SJCRH30 (cell line): ENCODE results near the gene LAMA3. TPM values are rescaled to one million over a fixed set of nuclear protein-coding genes. Genes with fewer than 3 reads are reported as not detected.
"Not testable (repeated sequence)": the region's sequence is repeated elsewhere in the genome, so short reads cannot be mapped to it uniquely, and the experiment has no call there.

Source experiments
- DNase-seq, 2 experiments: peaks; one replicate each; pipeline ENCODE4 v3.0.0-alpha.2; 2015 to 2020
- H3K27ac ChIP-seq: fragments of 250-450 bp; sonication (Bioruptor Pico); 2 replicates; pipeline ENCODE4 v1.5.1; 2020; ENCODE audit warnings: mild to moderate bottlenecking, moderate library complexity
- H3K27me3 ChIP-seq: fragments of 250-450 bp; sonication (Bioruptor Pico); 2 replicates; pipeline ENCODE4 v1.5.1; 2020; ENCODE audit warnings: mild to moderate bottlenecking, moderate library complexity
- H3K36me3 ChIP-seq: fragments of 250-450 bp; sonication (Bioruptor Pico); 2 replicates; pipeline ENCODE4 v1.5.1; 2020; ENCODE audit warnings: mild to moderate bottlenecking, moderate library complexity
- H3K4me1 ChIP-seq: fragments of 250-450 bp; sonication (Bioruptor Pico); 2 replicates; pipeline ENCODE4 v1.5.1; 2020; ENCODE audit warnings: mild to moderate bottlenecking, moderate library complexity
- H3K4me3 ChIP-seq: fragments of 250-450 bp; sonication (Bioruptor Pico); 2 replicates; pipeline ENCODE4 v1.5.1; 2020; ENCODE audit warnings: mild to moderate bottlenecking, moderate library complexity
- H3K9me3 ChIP-seq: fragments of 250-450 bp; sonication (Bioruptor Pico); replicated peaks from 2 replicates; pipeline ENCODE4 v1.5.1; 2020; ENCODE audit warnings: mild to moderate bottlenecking, moderate library complexity
- total RNA-seq: library from RNA; depleted of rRNA; stranded (reverse); fragments of >200 nt; shearing (Covaris generic); gene quantifications from 2 replicates; pipeline ENCODE4 v1.2.3, GENCODE V29; 2014

Gene LAMA3
- total RNA-seq, 1 experiment from 2014 or later, result 0.04 TPM

GRCh38 chr18:23706971-23707640, 17.9 kb downstream of the LAMA3 start:
- no peak overlapping the region for H3K4me3 ChIP-seq
- no peaks in the 10 kb centered on the region for H3K27me3 ChIP-seq
- no peaks in the 10 kb centered on the region for H3K9me3 ChIP-seq
- no peak for DNase-seq
- H3K36me3 ChIP-seq, result no peaks in the 10 kb centered on the region
- H3K4me1 ChIP-seq, result no peaks in the 10 kb centered on the region
- no peak overlapping the region for H3K27ac ChIP-seq

DNA sequence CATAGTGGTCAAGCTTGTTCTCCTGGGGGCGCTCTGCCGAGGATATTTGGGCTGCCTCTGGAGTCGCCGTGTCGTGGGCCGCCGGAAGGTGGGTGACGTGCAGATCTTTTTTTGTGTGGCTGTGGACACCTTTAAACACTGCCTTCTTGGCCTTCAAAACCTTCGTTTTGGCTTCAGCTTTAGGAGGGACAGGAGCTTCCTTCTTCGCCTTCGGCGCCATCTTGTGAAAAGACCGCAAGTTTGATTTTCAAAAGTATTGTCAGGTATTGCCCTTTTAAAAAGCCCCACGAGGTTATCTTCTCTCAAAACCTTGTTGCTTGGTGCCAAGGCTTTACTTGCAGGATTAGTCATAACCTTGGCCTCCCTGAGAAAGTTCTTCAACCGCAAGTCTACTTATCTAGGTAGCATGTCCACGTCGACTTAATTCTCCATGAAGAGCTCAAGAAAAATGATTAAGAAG, 20.8 kb downstream of the LAMA3 start:
- no peak for DNase-seq
- Histone ChIP-seq H3K27me3 (no peaks in the 10 kb centered on the region), H3K36me3 (no peaks in the 10 kb centered on the region), H3K4me3 (no peak overlapping the region), H3K4me1 (no peaks in the 10 kb centered on the region), H3K27ac (no peak overlapping the region), H3K9me3 (no peaks in the 10 kb centered on the region)

DNA sequence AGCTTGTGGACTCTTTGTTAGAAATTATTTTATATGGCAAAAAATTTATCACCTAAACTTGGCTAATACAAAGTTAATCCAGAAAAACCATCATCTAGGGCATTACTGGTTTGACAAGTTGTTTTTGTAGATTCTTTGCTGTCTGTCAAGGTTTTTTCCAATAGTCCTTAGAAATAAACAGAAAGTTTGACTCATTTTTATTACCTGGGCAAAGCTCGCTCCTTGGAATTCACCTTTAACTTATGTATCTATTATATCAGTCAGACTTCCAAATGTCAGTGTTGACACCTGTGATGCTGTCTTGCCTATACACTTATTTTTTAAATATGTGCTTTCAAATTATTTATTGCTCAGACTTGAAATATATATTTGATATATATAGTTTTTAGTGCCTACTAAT, 21.7 kb downstream of the LAMA3 start:
- Histone ChIP-seq H3K27ac (no peak overlapping the region), H3K9me3 (no peaks in the 10 kb centered on the region), H3K36me3 (no peaks in the 10 kb centered on the region), H3K27me3 (no peaks in the 10 kb centered on the region), H3K4me3 (no peak overlapping the region), H3K4me1 (no peaks in the 10 kb centered on the region)
- no peak for DNase-seq

DNA sequence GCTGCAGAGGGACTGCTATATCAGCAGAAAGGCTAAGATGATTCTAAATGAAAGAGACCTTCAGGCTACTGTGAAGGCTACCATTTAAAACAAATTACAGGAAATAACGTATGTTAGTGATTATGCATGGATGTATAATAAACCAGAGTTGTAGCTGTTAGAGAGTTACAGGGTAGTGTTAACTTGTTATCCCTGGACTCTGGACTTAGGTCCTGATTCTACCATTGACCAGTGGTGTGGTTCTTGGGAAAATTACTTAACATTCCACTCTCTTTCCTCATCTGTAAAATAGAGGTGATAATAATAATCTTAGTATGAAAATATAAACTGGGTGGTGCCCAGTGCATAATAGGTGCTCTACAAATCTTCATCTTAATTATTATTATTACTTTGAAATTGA, 22.2 kb downstream of the LAMA3 start:
- H3K4me3 ChIP-seq, result no peak overlapping the region
- no peaks in the 10 kb centered on the region for H3K27me3 ChIP-seq

DNA sequence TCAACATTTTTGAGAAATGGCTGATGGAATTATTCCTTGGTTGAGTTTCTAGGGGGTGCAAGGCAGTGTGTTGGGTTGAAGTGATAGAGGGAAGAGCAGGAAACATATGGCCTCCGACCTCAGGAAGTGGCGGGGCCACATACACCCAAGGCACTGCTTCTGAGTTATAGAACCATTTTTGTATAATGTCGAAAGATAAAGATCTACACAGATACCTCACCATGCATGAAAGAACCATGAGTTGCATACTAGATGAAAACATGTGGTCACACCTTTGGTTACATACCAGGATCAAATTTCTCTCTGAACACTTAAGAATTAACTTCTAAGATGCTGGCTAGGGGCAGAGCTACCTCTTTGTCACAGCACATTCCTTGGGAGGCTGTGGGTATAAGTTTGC, 23.2 kb downstream of the LAMA3 start:
- H3K36me3 ChIP-seq, result no peaks in the 10 kb centered on the region
- no peak for DNase-seq

More for the DNA sequence above, 22.2 kb downstream of the LAMA3 start:
- no peaks in the 10 kb centered on the region for H3K36me3 ChIP-seq
- no peak for DNase-seq
- peaks cover 2% of the 10 kb centered on the region; the same call in 1 of the 2 replicates for H3K4me1 ChIP-seq
- H3K9me3 ChIP-seq, result no peaks in the 10 kb centered on the region
- H3K27ac ChIP-seq, result no peak overlapping the region

GRCh38 chr18:23714576-23714975, 25.3 kb downstream of the LAMA3 start:
- no peaks in the 10 kb centered on the region for H3K9me3 ChIP-seq
- H3K27ac ChIP-seq, result no peak overlapping the region
- no peak for DNase-seq
- no peaks in the 10 kb centered on the region for H3K27me3 ChIP-seq
- peaks cover 22% of the 10 kb centered on the region for H3K4me1 ChIP-seq
- H3K36me3 ChIP-seq, result no peaks in the 10 kb centered on the region
- no peak overlapping the region for H3K4me3 ChIP-seq

More for the DNA sequence above, 23.2 kb downstream of the LAMA3 start:
- Histone ChIP-seq H3K9me3 (no peaks in the 10 kb centered on the region), H3K4me1 (peaks cover 9% of the 10 kb centered on the region; the same call in 1 of the 2 replicates), H3K27ac (no peak overlapping the region), H3K27me3 (no peaks in the 10 kb centered on the region), H3K4me3 (no peak overlapping the region)

DNA sequence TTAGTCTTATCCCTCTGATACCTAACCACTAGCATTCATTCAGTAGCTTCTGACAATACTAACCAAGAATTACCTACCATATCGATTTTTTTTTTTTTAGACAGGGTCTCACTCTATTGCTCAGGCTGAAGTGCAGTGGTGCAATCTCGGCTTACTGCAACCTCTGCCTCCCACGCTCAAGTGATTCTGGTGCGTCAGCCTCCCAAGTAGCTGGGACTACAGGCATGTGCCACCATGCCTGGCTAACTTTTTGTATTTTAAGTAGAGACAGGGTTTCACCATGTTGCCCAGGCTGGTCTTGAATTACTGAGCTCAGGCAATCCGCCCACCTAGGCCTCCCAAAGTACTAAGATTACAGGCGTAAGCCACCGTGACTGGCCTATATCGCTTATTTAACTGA, 26.8 kb downstream of the LAMA3 start:
- peak; percentile 11 to 31 for DNase-seq
- H3K4me1 ChIP-seq, result peaks cover 22% of the 10 kb centered on the region
- H3K36me3 ChIP-seq, H3K4me3 ChIP-seq, H3K27me3 ChIP-seq, H3K9me3 ChIP-seq: not testable (repeated sequence)
- H3K27ac ChIP-seq, result peak overlapping the region; percentile 39; the same call in 1 of the 2 replicates

DNA sequence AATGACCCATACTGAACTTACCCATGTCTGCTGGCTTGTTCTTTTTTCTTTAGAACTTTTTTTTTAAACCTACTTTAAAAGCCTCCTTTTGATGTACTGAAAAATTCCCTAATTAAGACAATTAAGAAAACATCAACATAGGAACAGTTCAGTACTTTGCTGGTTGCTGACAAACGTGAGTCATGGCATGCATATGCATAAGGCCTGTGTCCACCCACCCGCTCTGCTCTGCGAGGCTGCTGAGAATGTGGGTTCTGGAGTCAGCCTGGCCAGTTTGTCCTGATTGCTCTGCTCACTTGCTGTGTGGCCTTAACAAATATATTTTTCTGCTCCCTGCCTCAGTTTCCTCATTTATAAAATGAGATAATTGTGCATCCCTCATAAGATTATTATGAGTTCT, 27.3 kb downstream of the LAMA3 start:
- H3K4me3 ChIP-seq, result no peak overlapping the region
- no peaks in the 10 kb centered on the region for H3K9me3 ChIP-seq
- DNase-seq, result peak; percentile 21 to 34
- H3K27me3 ChIP-seq, result no peaks in the 10 kb centered on the region
- no peaks in the 10 kb centered on the region for H3K36me3 ChIP-seq
- peak overlapping the region; percentile 39; the same call in 1 of the 2 replicates for H3K27ac ChIP-seq
- H3K4me1 ChIP-seq, result peaks cover 22% of the 10 kb centered on the region

DNA sequence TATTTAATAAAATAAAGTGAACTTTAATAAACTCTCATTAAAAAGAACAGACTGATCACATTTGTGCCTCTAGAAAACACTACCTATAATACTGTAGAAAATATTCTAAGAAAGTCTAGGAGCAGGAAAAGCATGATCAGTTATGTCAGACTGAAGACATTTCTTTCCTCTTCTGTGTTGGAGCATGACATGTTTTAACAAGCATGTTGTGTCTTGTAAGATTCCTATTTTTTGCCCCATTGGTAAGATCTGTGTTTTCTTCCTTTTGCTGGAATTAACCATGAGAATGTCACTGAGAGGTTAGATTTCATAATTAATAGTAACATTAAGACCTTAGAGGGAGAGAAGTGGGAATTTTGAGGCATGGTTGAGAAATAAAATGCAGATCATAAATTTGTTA, 27.7 kb downstream of the LAMA3 start:
- no peaks in the 10 kb centered on the region for H3K36me3 ChIP-seq
- H3K9me3 ChIP-seq, result no peaks in the 10 kb centered on the region
- no peak for DNase-seq
- no peak overlapping the region for H3K4me3 ChIP-seq
- no peak overlapping the region; the same call in 1 of the 2 replicates for H3K27ac ChIP-seq
- peaks cover 26% of the 10 kb centered on the region for H3K4me1 ChIP-seq
- no peaks in the 10 kb centered on the region for H3K27me3 ChIP-seq

DNA sequence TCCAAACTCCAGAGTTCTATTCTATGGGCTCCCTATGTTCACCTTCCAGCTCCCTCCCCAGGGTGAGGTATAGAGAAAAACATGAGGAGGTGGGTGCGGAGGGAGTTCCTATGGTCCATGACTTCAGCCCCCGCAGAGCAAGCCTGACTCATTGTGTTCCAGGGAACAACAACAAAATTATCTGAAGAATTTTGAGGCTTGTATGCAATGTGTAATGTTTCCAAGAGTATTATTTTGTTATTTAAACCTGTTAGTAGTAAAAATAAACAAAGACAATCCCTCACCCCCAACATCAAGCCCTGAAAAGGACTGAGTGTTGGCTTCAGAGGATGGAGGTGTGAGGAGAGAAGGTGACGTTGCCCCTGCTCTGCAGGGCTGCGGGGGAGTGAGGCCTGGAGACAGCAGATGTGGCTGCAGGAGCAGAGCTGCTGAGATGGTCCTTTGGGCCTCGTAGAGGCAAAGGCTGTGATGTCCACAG, 29.0 kb downstream of the LAMA3 start:
- H3K4me3 ChIP-seq, result no peak overlapping the region
- no peak for DNase-seq
- H3K36me3 ChIP-seq, result no peaks in the 10 kb centered on the region
- H3K27me3 ChIP-seq, result no peaks in the 10 kb centered on the region
- H3K4me1 ChIP-seq, result peaks cover 33% of the 10 kb centered on the region
- H3K27ac ChIP-seq, result no peak overlapping the region
- H3K9me3 ChIP-seq, result no peaks in the 10 kb centered on the region

- peak overlapping the region; percentile 57; the same call in 1 of the 2 replicates for H3K27ac ChIP-seq
- no peaks in the 10 kb centered on the region for H3K36me3 ChIP-seq
- no peak overlapping the region for H3K4me3 ChIP-seq
- H3K27me3 ChIP-seq, result no peaks in the 10 kb centered on the region
- H3K4me1 ChIP-seq, result peaks cover 33% of the 10 kb centered on the region
- DNase-seq, result peak; percentile 29 to 51
- H3K9me3 ChIP-seq, result no peaks in the 10 kb centered on the region
These were observed 29.5 kb downstream of the LAMA3 start for GRCh38 chr18:23718731-23719130.

GRCh38 chr18:23719634-23720201, 30.5 kb downstream of the LAMA3 start:
- H3K9me3 ChIP-seq, result no peaks in the 10 kb centered on the region
- no peaks in the 10 kb centered on the region for H3K36me3 ChIP-seq
- DNase-seq, result peak; percentile 56 to 61
- H3K27me3 ChIP-seq, result no peaks in the 10 kb centered on the region
- H3K27ac ChIP-seq, result peak overlapping the region; percentile 57
- H3K4me1 ChIP-seq, result peaks cover 33% of the 10 kb centered on the region
- H3K4me3 ChIP-seq, result no peak overlapping the region

GRCh38 chr18:23721696-23722480, 32.6 kb downstream of the LAMA3 start:
- Histone ChIP-seq H3K27ac (no peak overlapping the region), H3K9me3 (no peaks in the 10 kb centered on the region), H3K27me3 (no peaks in the 10 kb centered on the region), H3K4me3 (no peak overlapping the region), H3K36me3 (no peaks in the 10 kb centered on the region), H3K4me1 (peaks cover 26% of the 10 kb centered on the region)
- DNase-seq, result peak; percentile 11 to 35

GRCh38 chr18:23722646-23723045, 33.4 kb downstream of the LAMA3 start:
- no peaks in the 10 kb centered on the region for H3K9me3 ChIP-seq
- H3K4me3 ChIP-seq, result no peak overlapping the region
- DNase-seq, result no peak
- H3K27me3 ChIP-seq, result no peaks in the 10 kb centered on the region
- H3K27ac ChIP-seq, result no peak overlapping the region
- no peaks in the 10 kb centered on the region for H3K36me3 ChIP-seq
- H3K4me1 ChIP-seq, result peaks cover 24% of the 10 kb centered on the region

- no peak overlapping the region for H3K27ac ChIP-seq
- no peaks in the 10 kb centered on the region for H3K27me3 ChIP-seq
- H3K9me3 ChIP-seq, result no peaks in the 10 kb centered on the region
- no peak for DNase-seq
- peaks cover 23% of the 10 kb centered on the region for H3K4me1 ChIP-seq
- H3K4me3 ChIP-seq, result no peak overlapping the region
- H3K36me3 ChIP-seq, result no peaks in the 10 kb centered on the region
These were observed 33.9 kb downstream of the LAMA3 start for GRCh38 chr18:23723121-23723520.
